ENCODE measurements around the gene AP4M1. TPM values are rescaled to one million over a fixed set of nuclear protein-coding genes. Genes with fewer than 3 reads are reported as not detected.

AP4M1 gene
- total and polyA plus RNA-seq, 2 donors (not counting 1 experiment from before 2014, with no cell fraction given) = 17.2 to 19.6 TPM

DNA sequence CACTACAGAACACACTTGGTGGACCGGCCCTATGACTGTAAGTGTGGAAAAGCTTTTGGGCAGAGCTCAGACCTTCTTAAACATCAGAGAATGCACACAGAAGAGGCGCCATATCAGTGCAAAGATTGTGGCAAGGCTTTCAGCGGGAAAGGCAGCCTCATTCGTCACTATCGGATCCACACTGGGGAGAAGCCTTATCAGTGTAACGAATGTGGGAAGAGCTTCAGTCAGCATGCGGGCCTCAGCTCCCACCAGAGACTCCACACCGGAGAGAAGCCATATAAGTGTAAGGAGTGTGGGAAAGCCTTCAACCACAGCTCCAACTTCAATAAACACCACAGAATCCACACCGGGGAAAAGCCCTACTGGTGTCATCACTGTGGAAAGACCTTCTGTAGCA is 37.3 kb upstream of the AP4M1 start:
- peaks cover 6% of the 10 kb centered on the region for H3K36me3 ChIP-seq (ENCODE audit: control insufficient read depth, insufficient read depth, low read length)
- no peak overlapping the region for H2AFZ ChIP-seq (ENCODE audit: low read length)
- H3K9ac ChIP-seq (ENCODE audit: insufficient read depth, low read length) = no peak overlapping the region
- TF ChIP-seq CTCF (conservative IDR thresholded peaks at IDR 0.05 in 1 of 2, IDR thresholded peaks at IDR 0.05 in 1 of 2; ENCODE audit: low read depth in 1 of 2, low read length in 2 of 2) (no peak), EZH2 (IDR thresholded peaks at IDR 0.05; ENCODE audit: low read length, missing control alignments) (no peak)
- H3K4me3 ChIP-seq (replicated peaks in 1 of 4; ENCODE audit: control extremely low read depth in 1 of 4, insufficient read depth in 1 of 4, low read depth in 3 of 4, low read length in 4 of 4) = no peak overlapping the region
- no peak overlapping the region for H3K27ac ChIP-seq (ENCODE audit: insufficient read depth, low read length)
- peaks cover 6% of the 10 kb centered on the region for H3K4me1 ChIP-seq (ENCODE audit: control insufficient read depth, extremely low read depth, insufficient read depth, low read length)
- H3K27me3 ChIP-seq (ENCODE audit: control insufficient read depth, insufficient read depth, low read length) = no peaks in the 10 kb centered on the region
- H3K9me3 ChIP-seq (ENCODE audit: control insufficient read depth, insufficient read depth, low read depth, low read length) = no peaks in the 10 kb centered on the region
- H3K4me2 ChIP-seq (ENCODE audit: extremely low read depth, insufficient read depth, low read length) = no peak overlapping the region
- no peaks in the 10 kb centered on the region for H3K79me2 ChIP-seq (ENCODE audit: control insufficient read depth, insufficient read depth, low read length)
- no peaks in the 10 kb centered on the region for H4K20me1 ChIP-seq (ENCODE audit: control insufficient read depth, extremely low read depth, insufficient read depth, low read length)
- DNase-seq (ENCODE audit: low read depth in 2 of 2) = no peak

DNA sequence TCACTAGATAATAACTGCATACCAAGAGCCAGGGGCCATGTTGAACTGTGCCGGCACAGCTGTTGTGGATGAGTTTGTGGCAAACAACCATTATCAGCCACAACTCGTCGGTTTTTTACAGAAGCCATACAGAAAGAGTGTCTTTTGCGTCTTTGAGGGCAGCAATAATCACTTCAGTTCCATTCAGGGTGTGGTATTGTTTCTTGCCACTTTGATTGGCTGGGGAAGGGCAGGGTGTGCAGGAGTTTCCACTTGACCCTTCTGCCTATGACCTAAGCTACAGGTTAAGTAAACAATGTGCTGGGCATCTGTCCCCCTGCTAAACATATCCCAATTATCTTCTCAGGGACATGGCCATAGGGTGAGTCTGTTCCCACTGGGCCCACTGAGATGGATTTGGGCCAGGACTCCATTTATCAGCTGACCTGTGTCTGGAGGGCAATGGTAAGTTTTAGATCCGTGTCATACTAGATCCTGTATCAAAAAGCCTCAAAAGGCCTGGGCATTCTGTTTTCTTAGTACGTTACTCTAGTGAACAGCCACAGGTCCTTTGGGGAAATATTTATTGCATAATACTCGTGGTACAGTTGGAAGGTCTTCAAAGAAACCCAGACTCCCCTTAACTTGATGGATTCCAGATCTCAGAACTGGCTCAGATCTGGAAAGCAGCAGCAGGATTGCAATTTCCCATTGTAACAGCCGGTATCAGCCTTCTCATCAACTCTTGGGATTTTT is 35.8 kb upstream of the AP4M1 start:
- peak; percentile 66 to 91 for DNase-seq (ENCODE audit: low read depth in 2 of 2)
- Histone ChIP-seq H3K9me3 (ENCODE audit: control insufficient read depth, insufficient read depth, low read depth, low read length) (no peaks in the 10 kb centered on the region), H3K4me3 (replicated peaks in 1 of 4; ENCODE audit: control extremely low read depth in 1 of 4, insufficient read depth in 1 of 4, low read depth in 3 of 4, low read length in 4 of 4) (no peak overlapping the region), H3K4me1 (ENCODE audit: control insufficient read depth, extremely low read depth, insufficient read depth, low read length) (peaks cover 6% of the 10 kb centered on the region), H4K20me1 (ENCODE audit: control insufficient read depth, extremely low read depth, insufficient read depth, low read length) (no peaks in the 10 kb centered on the region), H3K4me2 (ENCODE audit: extremely low read depth, insufficient read depth, low read length) (peak overlapping the region; percentile 21), H3K27ac (ENCODE audit: insufficient read depth, low read length) (peak overlapping the region; percentile 32), H3K36me3 (ENCODE audit: control insufficient read depth, insufficient read depth, low read length) (peaks cover 9% of the 10 kb centered on the region), H3K27me3 (ENCODE audit: control insufficient read depth, insufficient read depth, low read length) (no peaks in the 10 kb centered on the region), H3K79me2 (ENCODE audit: control insufficient read depth, insufficient read depth, low read length) (no peaks in the 10 kb centered on the region), H2AFZ (ENCODE audit: low read length) (no peak overlapping the region), H3K9ac (ENCODE audit: insufficient read depth, low read length) (no peak overlapping the region)
- TF ChIP-seq EZH2 (IDR thresholded peaks at IDR 0.05; ENCODE audit: low read length, missing control alignments) (no peak), CTCF (conservative IDR thresholded peaks at IDR 0.05 in 1 of 2, IDR thresholded peaks at IDR 0.05 in 1 of 2; ENCODE audit: low read depth in 1 of 2, low read length in 2 of 2) (no peak)

DNA sequence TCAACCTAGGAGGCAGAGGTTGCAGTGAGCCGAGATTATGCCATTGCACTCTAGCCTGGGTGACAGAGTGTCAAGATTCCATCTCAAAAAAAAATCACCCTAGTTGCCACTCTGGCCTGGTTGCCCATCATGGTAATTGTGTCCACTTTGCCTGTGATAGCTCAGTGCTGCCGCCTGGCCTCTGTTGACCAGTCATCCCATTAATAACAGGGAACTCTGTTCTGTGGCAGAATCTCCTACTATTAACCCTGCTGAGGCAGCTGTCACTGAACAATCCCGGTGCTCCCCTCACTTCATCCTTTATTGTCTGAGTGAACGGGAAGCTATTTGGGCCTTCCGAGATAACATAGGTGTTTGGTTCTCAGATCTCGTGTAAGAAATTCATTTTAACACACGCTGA is 34.5 kb upstream of the AP4M1 start:
- Histone ChIP-seq H3K4me3 (replicated peaks in 1 of 4; ENCODE audit: control extremely low read depth in 1 of 4, insufficient read depth in 1 of 4, low read depth in 3 of 4, low read length in 4 of 4) (no peak overlapping the region), H4K20me1 (ENCODE audit: control insufficient read depth, extremely low read depth, insufficient read depth, low read length) (no peaks in the 10 kb centered on the region), H3K36me3 (ENCODE audit: control insufficient read depth, insufficient read depth, low read length) (peaks cover 18% of the 10 kb centered on the region), H3K4me1 (ENCODE audit: control insufficient read depth, extremely low read depth, insufficient read depth, low read length) (peaks cover 6% of the 10 kb centered on the region), H3K27ac (ENCODE audit: insufficient read depth, low read length) (no peak overlapping the region), H3K79me2 (ENCODE audit: control insufficient read depth, insufficient read depth, low read length) (no peaks in the 10 kb centered on the region), H2AFZ (ENCODE audit: low read length) (no peak overlapping the region), H3K9ac (ENCODE audit: insufficient read depth, low read length) (no peak overlapping the region), H3K4me2 (ENCODE audit: extremely low read depth, insufficient read depth, low read length) (no peak overlapping the region), H3K27me3 (ENCODE audit: control insufficient read depth, insufficient read depth, low read length) (no peaks in the 10 kb centered on the region), H3K9me3 (ENCODE audit: control insufficient read depth, insufficient read depth, low read depth, low read length) (peaks cover 10% of the 10 kb centered on the region)
- no peak for DNase-seq (ENCODE audit: low read depth in 2 of 2)
- TF ChIP-seq EZH2 (IDR thresholded peaks at IDR 0.05; ENCODE audit: low read length, missing control alignments) (no peak), CTCF (conservative IDR thresholded peaks at IDR 0.05 in 1 of 2, IDR thresholded peaks at IDR 0.05 in 1 of 2; ENCODE audit: low read depth in 1 of 2, low read length in 2 of 2) (no peak)

Measured in fibroblast of lung (primary cell).